Measurements from ENCODE around the gene CAP2.

CAP2 gene

GRCh38 chr6:17472653-17473183 is 79.3 kb downstream of the CAP2 start:
- no peak for TF ChIP-seq CTCF (conservative IDR thresholded peaks at IDR 0.05; ENCODE audit: low read length)
- DNase-seq (ENCODE audit: low read depth) = peak; percentile 15
- no peak overlapping the region for H3K4me3 ChIP-seq (ENCODE audit: low read length)

GRCh38 chr6:17473554-17473953 is 80.2 kb downstream of the CAP2 start:
- no peak for TF ChIP-seq CTCF (conservative IDR thresholded peaks at IDR 0.05; ENCODE audit: low read length)
- peak; percentile 16 for DNase-seq (ENCODE audit: low read depth)
- H3K4me3 ChIP-seq (ENCODE audit: low read length) = no peak overlapping the region

GRCh38 chr6:17474289-17474688 is 80.9 kb downstream of the CAP2 start:
- no peak for DNase-seq (ENCODE audit: low read depth)
- TF ChIP-seq CTCF (conservative IDR thresholded peaks at IDR 0.05; ENCODE audit: low read length) = no peak
- no peak overlapping the region for H3K4me3 ChIP-seq (ENCODE audit: low read length)

- TF ChIP-seq CTCF (conservative IDR thresholded peaks at IDR 0.05; ENCODE audit: low read length) = no peak
- no peak for DNase-seq (ENCODE audit: low read depth)
- no peak overlapping the region for H3K4me3 ChIP-seq (ENCODE audit: low read length)
Observed at GRCh38 chr6:17475606-17476244, 82.3 kb downstream of the CAP2 start.

- H3K4me3 ChIP-seq (ENCODE audit: low read length) = no peak overlapping the region
- DNase-seq (ENCODE audit: low read depth) = no peak
- no peak for TF ChIP-seq CTCF (conservative IDR thresholded peaks at IDR 0.05; ENCODE audit: low read length)
Observed at GRCh38 chr6:17476511-17476910, 83.1 kb downstream of the CAP2 start.

- no peak overlapping the region for H3K4me3 ChIP-seq (ENCODE audit: low read length)
- TF ChIP-seq CTCF (conservative IDR thresholded peaks at IDR 0.05; ENCODE audit: low read length) = no peak
- no peak for DNase-seq (ENCODE audit: low read depth)
Observed at GRCh38 chr6:17477356-17477755, 84.0 kb downstream of the CAP2 start.

GRCh38 chr6:17478223-17478907 is 85.0 kb downstream of the CAP2 start:
- no peak for TF ChIP-seq CTCF (conservative IDR thresholded peaks at IDR 0.05; ENCODE audit: low read length)
- no peak overlapping the region for H3K4me3 ChIP-seq (ENCODE audit: low read length)
- no peak for DNase-seq (ENCODE audit: low read depth)

All from AG10803 (cell line).